C4-2B (cell line): ENCODE measurements around the gene JAKMIP2.

Experiments used
- H3K27ac ChIP-seq: fragments of 450-650 bp; 2 replicates; pipeline ENCODE4 v1.5.1; 2017
- ZFX ChIP-seq: fragments of 450-650 bp; IDR thresholded peaks from 2 replicates; pipeline ENCODE4 v1.6.1; 2017
- TF ChIP-seq, protein P1 (sequence below): fragments of 450-650 bp; conservative IDR thresholded peaks from 2 replicates; pipeline ENCODE4 v1.5.1; 2017; ENCODE audit warnings: mild to moderate bottlenecking

JAKMIP2 gene

DNA sequence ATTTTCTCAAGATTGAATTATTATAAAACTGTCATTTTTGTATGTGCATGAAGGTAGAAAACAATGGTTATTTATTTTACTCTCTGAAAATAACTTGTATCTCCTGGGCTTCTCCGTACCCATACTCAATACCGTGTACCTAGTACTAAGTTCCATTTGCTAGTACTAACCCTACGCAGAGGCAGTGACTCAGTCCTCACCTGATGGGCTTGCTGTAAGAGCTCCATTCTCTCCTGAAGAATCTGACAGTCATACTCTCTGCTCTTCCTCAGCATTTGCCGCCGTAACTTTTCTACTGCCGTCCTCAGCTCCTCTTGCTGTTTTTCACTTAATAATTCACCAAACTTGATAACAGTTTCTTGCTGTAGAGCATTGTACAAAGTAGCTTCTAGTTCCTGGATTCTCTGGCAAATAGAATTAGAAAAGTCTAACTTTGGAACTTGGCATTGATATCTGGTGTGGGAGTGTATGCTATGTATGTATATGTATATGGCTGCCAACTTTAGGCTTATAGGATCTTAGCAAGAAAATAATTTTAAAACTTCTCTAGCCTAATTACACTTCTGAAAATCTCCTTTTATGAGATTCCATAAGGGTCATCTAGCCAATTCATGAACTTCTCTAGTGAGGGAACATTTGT, 164.7 kb downstream of the JAKMIP2 start:
- no peak for TF ChIP-seq ZFX
- TF ChIP-seq, protein P1, sequence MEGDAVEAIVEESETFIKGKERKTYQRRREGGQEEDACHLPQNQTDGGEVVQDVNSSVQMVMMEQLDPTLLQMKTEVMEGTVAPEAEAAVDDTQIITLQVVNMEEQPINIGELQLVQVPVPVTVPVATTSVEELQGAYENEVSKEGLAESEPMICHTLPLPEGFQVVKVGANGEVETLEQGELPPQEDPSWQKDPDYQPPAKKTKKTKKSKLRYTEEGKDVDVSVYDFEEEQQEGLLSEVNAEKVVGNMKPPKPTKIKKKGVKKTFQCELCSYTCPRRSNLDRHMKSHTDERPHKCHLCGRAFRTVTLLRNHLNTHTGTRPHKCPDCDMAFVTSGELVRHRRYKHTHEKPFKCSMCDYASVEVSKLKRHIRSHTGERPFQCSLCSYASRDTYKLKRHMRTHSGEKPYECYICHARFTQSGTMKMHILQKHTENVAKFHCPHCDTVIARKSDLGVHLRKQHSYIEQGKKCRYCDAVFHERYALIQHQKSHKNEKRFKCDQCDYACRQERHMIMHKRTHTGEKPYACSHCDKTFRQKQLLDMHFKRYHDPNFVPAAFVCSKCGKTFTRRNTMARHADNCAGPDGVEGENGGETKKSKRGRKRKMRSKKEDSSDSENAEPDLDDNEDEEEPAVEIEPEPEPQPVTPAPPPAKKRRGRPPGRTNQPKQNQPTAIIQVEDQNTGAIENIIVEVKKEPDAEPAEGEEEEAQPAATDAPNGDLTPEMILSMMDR, result no peak
- H3K27ac ChIP-seq, result no peak overlapping the region

- no peak overlapping the region for H3K27ac ChIP-seq
- TF ChIP-seq, protein P1, result no peak
- TF ChIP-seq ZFX, result no peak
Observed at GRCh38 chr5:147617191-147617606, 165.3 kb downstream of the JAKMIP2 start.

DNA sequence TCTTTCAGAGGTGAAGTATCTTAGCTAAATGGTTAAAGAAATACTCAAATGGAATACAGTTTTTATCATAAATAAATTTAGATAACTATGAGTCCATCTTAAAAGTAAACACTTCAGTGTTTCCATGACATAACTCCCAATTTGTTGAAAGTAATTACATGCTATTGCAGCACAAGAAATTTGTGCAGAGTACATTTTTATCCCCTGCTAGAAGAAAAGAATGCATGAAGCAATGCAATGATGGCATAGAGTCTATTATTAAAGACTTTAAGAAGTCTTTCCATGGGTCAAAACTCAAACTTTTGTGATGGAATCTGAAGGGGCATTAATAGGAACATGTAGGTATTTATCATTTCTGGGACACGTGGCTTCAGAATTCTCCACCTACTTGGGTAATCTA, 166.1 kb downstream of the JAKMIP2 start:
- no peak overlapping the region for H3K27ac ChIP-seq
- no peak for TF ChIP-seq ZFX
- TF ChIP-seq, protein P1, result no peak

DNA sequence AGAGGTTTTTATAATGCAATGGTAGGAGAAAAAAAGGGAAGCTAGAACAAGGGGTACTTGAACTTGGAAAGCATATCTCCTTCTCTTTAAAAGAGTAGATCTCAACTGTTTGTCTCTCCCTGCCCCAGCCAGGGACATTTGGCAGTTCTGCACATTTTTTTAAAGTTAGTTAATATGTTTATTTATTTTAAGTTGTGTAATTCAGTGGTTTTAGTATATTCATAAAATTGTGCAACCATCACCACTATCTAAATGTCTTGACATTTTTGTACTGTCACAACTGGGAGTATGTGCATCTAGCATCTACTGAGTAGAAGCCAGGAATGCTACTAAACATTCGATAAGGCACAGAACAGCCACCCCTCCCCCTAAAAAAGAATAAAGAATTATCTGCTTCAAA, 169.2 kb downstream of the JAKMIP2 start:
- no peak overlapping the region for H3K27ac ChIP-seq
- TF ChIP-seq ZFX, result no peak
- TF ChIP-seq, protein P1, result no peak

GRCh38 chr5:147611483-147611882, 171.0 kb downstream of the JAKMIP2 start:
- TF ChIP-seq, protein P1, result no peak
- H3K27ac ChIP-seq, result no peak overlapping the region

DNA sequence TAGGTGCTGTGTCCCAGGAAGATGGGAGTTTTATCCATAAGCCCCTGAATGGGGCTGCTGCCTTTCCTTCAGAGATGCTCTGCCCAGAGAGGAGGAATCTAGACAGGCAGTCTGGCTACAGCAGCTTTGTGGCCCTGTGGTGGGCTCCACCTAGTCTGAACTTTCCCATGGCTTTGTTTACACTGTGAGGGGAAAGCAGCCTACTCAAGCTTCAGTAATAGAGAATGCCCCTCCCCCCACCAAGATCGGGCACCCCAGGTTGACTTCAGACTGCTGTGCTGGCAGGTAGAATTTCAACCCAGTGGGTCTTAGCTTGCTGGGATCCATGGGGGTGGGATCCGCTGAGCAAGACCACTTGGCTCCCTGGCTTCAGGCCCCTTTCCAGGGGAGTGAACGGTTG, 171.7 kb downstream of the JAKMIP2 start:
- no peak overlapping the region for H3K27ac ChIP-seq
- TF ChIP-seq, protein P1, result no peak
- TF ChIP-seq ZFX, result no peak

- TF ChIP-seq, protein P1, result no peak
- no peak for TF ChIP-seq ZFX
- no peak overlapping the region for H3K27ac ChIP-seq
Observed at GRCh38 chr5:147601652-147602051, 180.9 kb downstream of the JAKMIP2 start.
